Naive B cell (primary cell): Measurements from ENCODE around the gene PRPF39. TPM values are rescaled to one million over a fixed set of nuclear protein-coding genes. Genes with fewer than 3 reads are reported as not detected.

Source experiments
- polyA plus RNA-seq, 6 donors: library from polyadenylated mRNA; unstranded; fragments of 300-500 nt; fragmentation: Illumina TruSeq; gene quantifications; one replicate each; pipeline ENCODE4 v1.2.3, GENCODE V29; 2021; ENCODE audit warnings: low read depth in 6 of 6

PRPF39 gene
- polyA plus RNA-seq, 6 donors from 2014 or later = 9.2 to 19.6 (median 13.1) TPM

Other genes starting within 250 kb of the PRPF39 start
- 10 to 100 TPM; 39.5 to 43.9 (median 41.4) TPM for gene KLHL28, start 122.2 kb upstream of the PRPF39 start, polyA plus RNA-seq
- gene TOGARAM1, start 121.9 kb upstream of the PRPF39 start, polyA plus RNA-seq = 10 to 100 TPM; 13.0 to 27.0 (median 15.8) TPM
- 10 to 100 TPM; 48.4 to 99.8 (median 68.0) TPM for gene FKBP3, start 50.4 kb downstream of the PRPF39 start, polyA plus RNA-seq
- 1 to 10 TPM; 4.3 to 10.0 (median 8.3) TPM for gene FANCM, start 51.8 kb downstream of the PRPF39 start, polyA plus RNA-seq
- 10 to 100 TPM; 44.5 to 85.3 (median 75.8) TPM for gene MIS18BP1, start 169.1 kb downstream of the PRPF39 start, polyA plus RNA-seq